Caco-2 (cell line): ENCODE results near the gene TEX28. TPM values are rescaled to one million over a fixed set of nuclear protein-coding genes. Genes with fewer than 3 reads are reported as not detected.

ENCODE experiments used
- BruUV-seq: library from RNA; stranded (reverse); fragments of 400-500 nt; replicated peaks from 2 replicates; lab custom pipeline; 2021; lab: Mats Ljungman, UMichigan
- CTCF ChIA-PET: fragments of 300-600 bp; sonication (Branson Sonifier 250); formaldehyde crosslinking; loops from one replicate; lab custom pipeline; 2022; ENCODE audit warnings: antibody characterized with exemption; lab: Charles Lee
- POLR2A ChIA-PET: fragments of 300-600 bp; sonication (Branson Sonifier 250); formaldehyde crosslinking; loops from one replicate; lab custom pipeline; 2022; ENCODE audit warnings: antibody characterized with exemption; lab: Charles Lee
- DNase-seq, 2 experiments: peaks; one replicate each; pipeline versions ENCODE4 v3.0.0 to v3.0.0-alpha.2; 2020 to 2022
- H3K27me3 ChIP-seq: replicated peaks from 2 replicates; pipeline ENCODE4 v1.6.0; 2011; ENCODE audit warnings: low read length; ENCODE audit not compliant: control insufficient read depth, insufficient read depth
- H3K36me3 ChIP-seq: 2 replicates; pipeline ENCODE4 v1.5.1; 2011; ENCODE audit warnings: low read length; ENCODE audit not compliant: control insufficient read depth, insufficient read depth
- H3K4me1 ChIP-seq: fragments of 250-450 bp; sonication (Bioruptor Pico); 2 replicates; pipeline ENCODE4 v1.5.1; 2020; ENCODE audit warnings: mild to moderate bottlenecking
- H3K4me3 ChIP-seq: 2 replicates; pipeline ENCODE4 v1.5.1; 2011; ENCODE audit warnings: low read depth, mild to moderate bottlenecking, control low read depth, low read length
- H3K9me3 ChIP-seq: fragments of 250-450 bp; sonication (Bioruptor Pico); 2 replicates; pipeline ENCODE4 v1.5.1; 2020; ENCODE audit warnings: mild to moderate bottlenecking, moderate library complexity
- H3K27ac Mint-ChIP-seq: one replicate; pipeline ENCODE4 v1.8.0; 2022; ENCODE audit warnings: mixed read lengths; ENCODE audit not compliant: unreplicated experiment
- H3K27me3 Mint-ChIP-seq: one replicate; pipeline ENCODE4 v1.8.0; 2022; ENCODE audit warnings: mixed read lengths; ENCODE audit not compliant: insufficient read depth, unreplicated experiment
- H3K36me3 Mint-ChIP-seq: one replicate; pipeline ENCODE4 v1.8.0; 2022; ENCODE audit warnings: mild to moderate bottlenecking, mixed read lengths; ENCODE audit not compliant: insufficient read depth, unreplicated experiment
- H3K4me1 Mint-ChIP-seq: one replicate; pipeline ENCODE4 v1.8.0; 2022; ENCODE audit warnings: low read depth, mixed read lengths; ENCODE audit not compliant: unreplicated experiment
- H3K4me3 Mint-ChIP-seq: one replicate; pipeline ENCODE4 v1.8.0; 2022; ENCODE audit warnings: mild to moderate bottlenecking, moderate library complexity, mixed read lengths; ENCODE audit not compliant: unreplicated experiment
- H3K9me3 Mint-ChIP-seq: one replicate; pipeline ENCODE4 v1.8.0; 2022; ENCODE audit warnings: mixed read lengths; ENCODE audit not compliant: unreplicated experiment
- intact Hi-C: fragments of 100-400 bp; cut with micrococcal nuclease; formaldehyde crosslinking; loops from one replicate; pipeline ENCODE4 v1.10.0; 2022; ENCODE audit not compliant: unreplicated experiment
- total RNA-seq: library from RNA; stranded (reverse); gene quantifications from 2 replicates; pipeline ENCODE4 v1.2.3, GENCODE V29; 2022
- TF ChIP-seq, protein P1 (sequence below), 2 experiments: fragments of 200-600 bp in 1 of 2; IDR thresholded peaks; 1 replicate in 1 of 2; 2 replicates in 1 of 2; pipeline versions ENCODE4 v1.5.1 to v1.8.0; 2011 to 2022; ENCODE audit warnings: antibody characterized with exemption in 1 of 2, control low read depth in 1 of 2, inconsistent platforms in 1 of 2, low read depth in 1 of 2, low read length in 1 of 2, mild to moderate bottlenecking in 1 of 2, moderate library complexity in 1 of 2; ENCODE audit not compliant: insufficient read depth in 1 of 2, severe bottlenecking in 1 of 2, unreplicated experiment in 1 of 2

Gene TEX28
- total RNA-seq, 1 experiment from 2014 or later, result not detected

DNA sequence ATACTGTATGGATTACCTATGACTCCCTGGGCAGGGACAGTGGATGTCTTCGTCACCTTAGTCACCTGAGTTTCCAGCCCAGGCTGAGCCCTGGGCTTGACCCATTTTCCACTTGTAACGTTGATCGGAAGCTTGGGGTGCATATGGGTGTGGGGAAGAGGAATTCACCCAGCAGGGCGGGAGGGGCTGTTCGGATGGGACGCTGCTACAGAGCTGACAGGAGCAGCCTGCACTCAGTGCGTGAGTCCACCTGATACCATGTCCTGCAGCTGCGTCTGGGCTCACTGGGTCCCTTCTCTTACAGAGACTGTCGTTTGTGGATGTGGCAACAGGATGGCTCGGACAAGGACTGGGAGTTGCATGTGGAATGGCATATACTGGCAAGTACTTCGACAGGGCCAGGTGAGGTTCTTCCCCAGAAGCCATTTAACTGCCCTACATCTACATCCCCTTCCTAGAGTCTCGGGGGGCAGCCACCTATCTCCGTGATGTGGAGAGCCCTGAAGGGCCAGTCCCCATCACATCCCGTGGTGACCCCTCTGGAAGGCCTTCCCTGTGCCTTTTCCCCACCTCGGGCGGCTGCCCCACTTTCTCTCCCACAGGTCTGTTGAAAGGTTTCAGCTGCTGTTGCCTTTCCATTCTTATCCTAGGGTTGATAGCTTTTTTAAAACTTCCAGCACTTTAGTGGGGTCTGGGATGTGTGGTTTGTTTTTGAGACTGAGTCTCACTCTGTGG lies 14.3 kb upstream of the TEX28 start:
- Mint-ChIP-seq H3K27ac (no peak overlapping the region), H3K9me3 (no peaks in the 10 kb centered on the region), H3K4me3 (no peak overlapping the region), H3K27me3 (peaks cover 3% of the 10 kb centered on the region), H3K36me3 (no peaks in the 10 kb centered on the region), H3K4me1 (no peaks in the 10 kb centered on the region)
- DNase-seq, result no peak
- CTCF ChIA-PET, result no interaction called here
- TF ChIP-seq, protein P1, sequence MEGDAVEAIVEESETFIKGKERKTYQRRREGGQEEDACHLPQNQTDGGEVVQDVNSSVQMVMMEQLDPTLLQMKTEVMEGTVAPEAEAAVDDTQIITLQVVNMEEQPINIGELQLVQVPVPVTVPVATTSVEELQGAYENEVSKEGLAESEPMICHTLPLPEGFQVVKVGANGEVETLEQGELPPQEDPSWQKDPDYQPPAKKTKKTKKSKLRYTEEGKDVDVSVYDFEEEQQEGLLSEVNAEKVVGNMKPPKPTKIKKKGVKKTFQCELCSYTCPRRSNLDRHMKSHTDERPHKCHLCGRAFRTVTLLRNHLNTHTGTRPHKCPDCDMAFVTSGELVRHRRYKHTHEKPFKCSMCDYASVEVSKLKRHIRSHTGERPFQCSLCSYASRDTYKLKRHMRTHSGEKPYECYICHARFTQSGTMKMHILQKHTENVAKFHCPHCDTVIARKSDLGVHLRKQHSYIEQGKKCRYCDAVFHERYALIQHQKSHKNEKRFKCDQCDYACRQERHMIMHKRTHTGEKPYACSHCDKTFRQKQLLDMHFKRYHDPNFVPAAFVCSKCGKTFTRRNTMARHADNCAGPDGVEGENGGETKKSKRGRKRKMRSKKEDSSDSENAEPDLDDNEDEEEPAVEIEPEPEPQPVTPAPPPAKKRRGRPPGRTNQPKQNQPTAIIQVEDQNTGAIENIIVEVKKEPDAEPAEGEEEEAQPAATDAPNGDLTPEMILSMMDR (IDR thresholded peaks at IDR 0.05; ENCODE audit: insufficient read depth in 1 of 2, low read depth in 1 of 2, low read length in 1 of 2, severe bottlenecking in 1 of 2, unreplicated experiment in 1 of 2), result no peak
- Histone ChIP-seq H3K9me3 (no peaks in the 10 kb centered on the region), H3K27me3 (no peaks in the 10 kb centered on the region), H3K4me3 (no peak overlapping the region), H3K4me1 (no peaks in the 10 kb centered on the region), H3K36me3 (no peaks in the 10 kb centered on the region)
- intact Hi-C loops, result no loop called here
- no TSS peak for BruUV-seq
- POLR2A ChIA-PET, result no interaction called here

DNA sequence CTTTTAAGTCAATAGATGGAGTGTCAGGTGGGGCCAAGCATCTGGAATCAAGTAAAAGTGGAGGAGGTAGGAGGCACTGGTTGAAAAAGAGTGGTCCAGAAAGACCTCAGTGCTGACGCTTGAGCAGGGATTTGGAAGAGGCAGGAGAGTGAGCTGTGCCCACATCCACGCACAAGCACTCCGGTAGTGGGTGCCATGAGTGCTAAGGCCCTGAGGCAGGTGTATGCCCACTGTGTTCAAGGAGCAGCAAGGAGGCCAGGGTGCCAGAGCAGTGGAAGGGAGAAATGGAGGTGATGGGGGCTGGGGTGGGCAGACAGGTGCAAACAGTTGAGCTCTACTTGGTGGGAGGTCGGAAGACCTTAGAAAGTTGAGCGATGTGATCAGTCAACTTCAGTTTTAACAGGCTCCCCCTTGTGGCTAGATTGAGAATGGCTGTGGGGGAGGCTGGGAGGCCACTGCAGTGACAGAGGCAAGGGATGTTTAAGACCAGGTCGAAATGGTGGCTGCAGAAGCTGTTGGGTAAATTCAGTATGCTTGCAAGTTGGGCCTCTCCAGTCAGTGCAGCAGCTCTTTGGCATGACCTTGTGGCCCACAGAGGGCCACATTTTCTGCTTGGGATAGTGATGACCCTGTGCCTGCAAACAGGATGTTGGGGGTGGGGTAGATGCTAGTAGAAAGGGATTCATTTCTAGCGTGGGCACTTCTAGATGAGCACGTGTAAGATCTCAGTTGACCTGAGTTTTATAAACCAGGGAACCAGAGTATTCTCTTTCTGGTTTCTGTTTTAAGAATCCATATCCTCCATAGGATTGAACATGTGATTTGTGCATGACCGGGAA lies 13.4 kb upstream of the TEX28 start:
- POLR2A ChIA-PET, result no interaction called here
- H3K36me3 Mint-ChIP-seq, result no peaks in the 10 kb centered on the region
- no TSS peak for BruUV-seq
- Histone ChIP-seq H3K4me3 (no peak overlapping the region), H3K9me3 (no peaks in the 10 kb centered on the region), H3K36me3 (no peaks in the 10 kb centered on the region), H3K4me1 (no peaks in the 10 kb centered on the region), H3K27me3 (no peaks in the 10 kb centered on the region)
- H3K27ac Mint-ChIP-seq, result no peak overlapping the region
- CTCF ChIA-PET, result interaction anchor here (0.6 kb wide), 1 partner anchor 159 kb away, joined by 3 read pairs; no protein-coding TSS in a partner anchor
- H3K9me3 Mint-ChIP-seq, result no peaks in the 10 kb centered on the region
- no peaks in the 10 kb centered on the region for H3K4me1 Mint-ChIP-seq
- H3K27me3 Mint-ChIP-seq, result peaks cover 7% of the 10 kb centered on the region
- TF ChIP-seq, protein P1 (IDR thresholded peaks at IDR 0.05; ENCODE audit: insufficient read depth in 1 of 2, low read depth in 1 of 2, low read length in 1 of 2, severe bottlenecking in 1 of 2, unreplicated experiment in 1 of 2), result peak; percentile 58 to 59
- H3K4me3 Mint-ChIP-seq, result no peak overlapping the region
- intact Hi-C loops, result no loop called here
- peak; percentile 50 to 64 for DNase-seq

DNA sequence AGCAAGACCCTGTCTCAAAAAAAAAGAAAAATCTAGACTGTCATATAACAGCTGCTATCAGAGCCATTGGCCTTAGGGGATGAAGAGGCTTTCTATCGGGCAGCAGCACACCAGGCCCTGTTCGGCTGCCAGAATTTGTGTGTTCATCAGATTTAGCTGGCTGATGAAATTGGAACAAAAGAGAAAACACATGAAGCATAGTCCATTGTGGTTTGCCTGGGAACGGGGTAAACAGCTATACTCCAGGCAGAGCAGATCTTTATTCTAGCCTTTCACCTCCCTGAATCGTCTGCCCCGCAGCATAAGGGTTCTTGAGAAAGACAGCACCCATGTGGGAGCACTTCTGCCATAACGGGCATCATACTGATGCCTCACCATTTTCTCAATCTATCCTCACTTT lies 12.3 kb upstream of the TEX28 start:
- CTCF ChIA-PET, result no interaction called here
- H3K9me3 Mint-ChIP-seq, result no peaks in the 10 kb centered on the region
- BruUV-seq, result no TSS peak
- Histone ChIP-seq H3K27me3 (no peaks in the 10 kb centered on the region), H3K4me3 (no peak overlapping the region), H3K4me1 (no peaks in the 10 kb centered on the region), H3K36me3 (no peaks in the 10 kb centered on the region), H3K9me3 (no peaks in the 10 kb centered on the region)
- peaks cover 7% of the 10 kb centered on the region for H3K27me3 Mint-ChIP-seq
- no peak for DNase-seq
- TF ChIP-seq, protein P1 (IDR thresholded peaks at IDR 0.05; ENCODE audit: insufficient read depth in 1 of 2, low read depth in 1 of 2, low read length in 1 of 2, severe bottlenecking in 1 of 2, unreplicated experiment in 1 of 2), result no peak
- no peak overlapping the region for H3K4me3 Mint-ChIP-seq
- intact Hi-C loops, result no loop called here
- H3K4me1 Mint-ChIP-seq, result no peaks in the 10 kb centered on the region
- no peaks in the 10 kb centered on the region for H3K36me3 Mint-ChIP-seq
- POLR2A ChIA-PET, result no interaction called here
- no peak overlapping the region for H3K27ac Mint-ChIP-seq
